ENCODE measurements around the gene KIAA0930.

Gene KIAA0930

DNA sequence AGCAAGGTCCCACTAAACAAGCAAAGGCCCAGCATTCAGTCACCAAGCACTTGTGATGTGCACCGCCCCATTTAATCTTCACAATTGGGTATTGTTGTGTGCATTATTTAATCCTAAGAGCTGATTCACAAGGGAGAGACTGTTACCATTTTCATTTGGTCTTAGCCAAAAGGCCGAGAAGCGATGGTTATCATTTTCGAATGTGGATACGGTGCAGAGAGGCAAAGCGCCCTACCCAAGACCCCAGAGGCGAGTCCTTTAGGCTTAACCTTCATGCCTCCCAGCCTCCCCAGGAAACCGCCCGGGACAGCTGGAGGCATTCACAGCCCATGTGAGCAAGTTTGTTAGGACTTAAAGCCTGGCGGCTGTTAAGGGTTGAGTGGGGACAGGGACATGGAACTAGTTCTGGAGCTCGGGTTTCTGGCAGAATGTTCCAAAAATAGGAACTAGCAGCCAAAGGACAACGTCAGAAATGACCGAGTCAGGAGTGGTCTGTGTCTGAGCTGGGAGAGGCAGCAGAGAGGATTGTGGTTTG lies 31.0 kb upstream of the KIAA0930 start:
- TF ChIP-seq, protein P1, sequence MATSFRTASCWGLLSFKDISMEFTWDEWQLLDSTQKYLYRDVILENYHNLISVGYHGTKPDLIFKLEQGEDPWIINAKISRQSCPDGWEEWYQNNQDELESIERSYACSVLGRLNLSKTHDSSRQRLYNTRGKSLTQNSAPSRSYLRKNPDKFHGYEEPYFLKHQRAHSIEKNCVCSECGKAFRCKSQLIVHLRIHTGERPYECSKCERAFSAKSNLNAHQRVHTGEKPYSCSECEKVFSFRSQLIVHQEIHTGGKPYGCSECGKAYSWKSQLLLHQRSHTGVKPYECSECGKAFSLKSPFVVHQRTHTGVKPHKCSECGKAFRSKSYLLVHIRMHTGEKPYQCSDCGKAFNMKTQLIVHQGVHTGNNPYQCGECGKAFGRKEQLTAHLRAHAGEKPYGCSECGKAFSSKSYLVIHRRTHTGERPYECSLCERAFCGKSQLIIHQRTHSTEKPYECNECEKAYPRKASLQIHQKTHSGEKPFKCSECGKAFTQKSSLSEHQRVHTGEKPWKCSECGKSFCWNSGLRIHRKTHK (tag by site-specific recombination; IDR thresholded peaks at IDR 0.05) = no peak
- TF ChIP-seq RBAK (tag by site-specific recombination; IDR thresholded peaks at IDR 0.05) (no peak), ZNF248 (tag by site-specific recombination; IDR thresholded peaks at IDR 0.05) (no peak), ZBTB1 (tag by site-specific recombination; IDR thresholded peaks at IDR 0.05) (no peak), ZNF121 (tag by site-specific recombination; IDR thresholded peaks at IDR 0.05) (no peak), PRDM1 (tag by site-specific recombination; IDR thresholded peaks at IDR 0.05) (no peak), ZNF610 (tag by site-specific recombination; IDR thresholded peaks at IDR 0.05; ENCODE audit: borderline replicate concordance) (no peak), ZNF280D (tag by site-specific recombination; IDR thresholded peaks at IDR 0.05) (no peak), ZSCAN16 (tag by site-specific recombination; IDR thresholded peaks at IDR 0.05) (no peak), ZNF140 (tag by site-specific recombination; IDR thresholded peaks at IDR 0.05) (no peak), ZNF623 (tag by site-specific recombination; IDR thresholded peaks at IDR 0.05) (no peak), ZNF792 (tag by site-specific recombination; IDR thresholded peaks at IDR 0.05) (no peak), ZNF626 (tag by site-specific recombination; IDR thresholded peaks at IDR 0.05) (no peak), ATF2 (tag by site-specific recombination; IDR thresholded peaks at IDR 0.05; ENCODE audit: low read depth) (no peak), ZBTB26 (tag by site-specific recombination; optimal IDR thresholded peaks at IDR 0.05) (no peak), ZNF510 (tag by site-specific recombination; IDR thresholded peaks at IDR 0.05; ENCODE audit: insufficient replicate concordance) (no peak), ZNF521 (tag by site-specific recombination; IDR thresholded peaks at IDR 0.05) (no peak), ZNF423 (tag by site-specific recombination; IDR thresholded peaks at IDR 0.05) (no peak), ZNF37A (tag by site-specific recombination; IDR thresholded peaks at IDR 0.05) (no peak)
- Histone ChIP-seq H3K4me1 (ENCODE audit: control insufficient read depth, insufficient read depth, low read length) (peaks cover 4% of the 10 kb centered on the region; the same call in 1 of the 2 replicates), H3K36me3 (ENCODE audit: control insufficient read depth in 2 of 2, insufficient read depth in 1 of 2, low read length in 2 of 2) (no peaks in the 10 kb centered on the region), H3K4me3 (ENCODE audit: low read depth, low read length) (no peak overlapping the region), H3K9me3 (ENCODE audit: control insufficient read depth, insufficient read depth, low read depth, low read length) (no peaks in the 10 kb centered on the region), H3K27ac (ENCODE audit: extremely low read depth, low read depth, low read length) (no peak overlapping the region)
- ChIA-PET POLR2A (no interaction called here), CTCF (interaction anchor here (0.7 to 4.5 kb wide), 5 partner anchors 105 to 281 kb away, joined by 3 to 25 read pairs (median 4); no protein-coding TSS in a partner anchor)
